ENCODE results near the gene KLHL26. TPM values are rescaled to one million over a fixed set of nuclear protein-coding genes. Genes with fewer than 3 reads are reported as not detected.

The KLHL26 gene
- total and polyA plus RNA-seq, 9 of the 15 experiments (the other 6 are each of a cell fraction or from before 2014, with no cell fraction given) = 0.13 to 13.3 (median 1.4) TPM

- TF ChIP-seq REST (IDR thresholded peaks at IDR 0.05; ENCODE audit: borderline replicate concordance) (peak; percentile 28; the same call in 1 of the 2 replicates), REST (CRISPR knock-in tag; IDR thresholded peaks at IDR 0.05; ENCODE audit: low read depth) (no peak), CXXC5 (CRISPR knock-in tag; IDR thresholded peaks at IDR 0.05) (peak; percentile 13; the same call in 1 of the 2 replicates), SMARCC2 (IDR thresholded peaks at IDR 0.05; ENCODE audit: low read depth) (no peak)
Measured at GRCh38 chr19:18660051-18660910, 23.5 kb downstream of the KLHL26 start (continued).
